ENCODE results near the gene ZNF23.

ZNF23 gene

GRCh38 chr16:71404364-71404763 is 57.7 kb downstream of the ZNF23 start:
- peaks cover 13% of the 10 kb centered on the region for H3K27me3 ChIP-seq (ENCODE audit: low read depth, low read length)

GRCh38 chr16:71402674-71403073 is 59.4 kb downstream of the ZNF23 start:
- no peaks in the 10 kb centered on the region for H3K4me1 ChIP-seq (ENCODE audit: low read length)
- no peaks in the 10 kb centered on the region for H3K79me2 ChIP-seq (ENCODE audit: low read length)
- H4K20me1 ChIP-seq (ENCODE audit: insufficient read depth, low read length) = no peaks in the 10 kb centered on the region
- no peak overlapping the region for H2AFZ ChIP-seq (ENCODE audit: low read depth, low read length)
- H3K27ac ChIP-seq (ENCODE audit: low read length) = no peak overlapping the region
- no peak overlapping the region for H3K9ac ChIP-seq (ENCODE audit: low read length)
- H3K4me3 ChIP-seq (ENCODE audit: low read length) = no peak overlapping the region
- TF ChIP-seq CTCF (IDR thresholded peaks at IDR 0.05; ENCODE audit: low read depth, low read length) = no peak
- no peak for TF ChIP-seq EZH2phosphoT487 (IDR thresholded peaks at IDR 0.05; ENCODE audit: low read depth)
- 0 out of 2 replicates have a peak, but pooled peaks cover 8% of the 10 kb centered on the region for H3K9me3 ChIP-seq (ENCODE audit: insufficient read depth, low read length)
- no peak overlapping the region for H3K4me2 ChIP-seq (ENCODE audit: low read length)
- H3K36me3 ChIP-seq (replicated peaks; ENCODE audit: low read depth, low read length) = no peaks in the 10 kb centered on the region
- peaks cover 18% of the 10 kb centered on the region; the same call in 1 of the 2 replicates for H3K27me3 ChIP-seq (ENCODE audit: low read depth, low read length)

More at GRCh38 chr16:71404364-71404763, 57.7 kb downstream of the ZNF23 start:
- Histone ChIP-seq H3K4me2 (ENCODE audit: low read length) (no peak overlapping the region), H3K9ac (ENCODE audit: low read length) (no peak overlapping the region), H3K4me3 (ENCODE audit: low read length) (no peak overlapping the region), H3K36me3 (replicated peaks; ENCODE audit: low read depth, low read length) (no peaks in the 10 kb centered on the region), H3K9me3 (ENCODE audit: insufficient read depth, low read length) (0 out of 2 replicates have a peak, but pooled peaks cover 8% of the 10 kb centered on the region), H2AFZ (ENCODE audit: low read depth, low read length) (no peak overlapping the region), H3K27ac (ENCODE audit: low read length) (no peak overlapping the region), H3K79me2 (ENCODE audit: low read length) (no peaks in the 10 kb centered on the region), H3K4me1 (ENCODE audit: low read length) (no peaks in the 10 kb centered on the region), H4K20me1 (ENCODE audit: insufficient read depth, low read length) (no peaks in the 10 kb centered on the region)
- no peak for TF ChIP-seq EZH2phosphoT487 (IDR thresholded peaks at IDR 0.05; ENCODE audit: low read depth)
- no peak for TF ChIP-seq CTCF (IDR thresholded peaks at IDR 0.05; ENCODE audit: low read depth, low read length)

- Histone ChIP-seq H3K4me3 (ENCODE audit: low read length) (no peak overlapping the region), H2AFZ (ENCODE audit: low read depth, low read length) (no peak overlapping the region), H3K27ac (ENCODE audit: low read length) (no peak overlapping the region)
Measured at GRCh38 chr16:71402007-71402406, 60.0 kb downstream of the ZNF23 start.

More at GRCh38 chr16:71402007-71402406, 60.0 kb downstream of the ZNF23 start:
- Histone ChIP-seq H3K9ac (ENCODE audit: low read length) (no peak overlapping the region), H4K20me1 (ENCODE audit: insufficient read depth, low read length) (no peaks in the 10 kb centered on the region), H3K4me2 (ENCODE audit: low read length) (no peak overlapping the region), H3K79me2 (ENCODE audit: low read length) (no peaks in the 10 kb centered on the region), H3K4me1 (ENCODE audit: low read length) (no peaks in the 10 kb centered on the region), H3K36me3 (replicated peaks; ENCODE audit: low read depth, low read length) (no peaks in the 10 kb centered on the region), H3K27me3 (ENCODE audit: low read depth, low read length) (peaks cover 18% of the 10 kb centered on the region; the same call in 1 of the 2 replicates), H3K9me3 (ENCODE audit: insufficient read depth, low read length) (0 out of 2 replicates have a peak, but pooled peaks cover 8% of the 10 kb centered on the region)
- TF ChIP-seq CTCF (IDR thresholded peaks at IDR 0.05; ENCODE audit: low read depth, low read length) (no peak), EZH2phosphoT487 (IDR thresholded peaks at IDR 0.05; ENCODE audit: low read depth) (no peak)

Measured in OCI-LY3 (cell line).